HEK293 (cell line): Measurements from ENCODE around the gene AFG3L2.

Experiments
- CTCF ChIA-PET: fragments of 350-600 bp; formaldehyde crosslinking; extraction: SDS; loops from one replicate; lab custom pipeline; 2021; ENCODE audit warnings: antibody characterized with exemption; lab: Yijun Ruan, JAX
- POLR2A ChIA-PET: fragments of 300-600 bp; formaldehyde crosslinking; extraction: SDS; loops from one replicate; lab custom pipeline; 2020; ENCODE audit warnings: antibody characterized with exemption, inconsistent platforms; lab: Yijun Ruan, JAX
- H3K27ac ChIP-seq: fragments of 200-500 bp; sonication (Bioruptor generic); 2 replicates; pipeline ENCODE4 v1.5.1; 2014; ENCODE audit warnings: low read depth, low read length, control low read depth, inconsistent platforms; ENCODE audit errors: extremely low read depth
- H3K36me3 ChIP-seq, 2 experiments: fragments of 200-500 bp in 1 of 2; sonication (Bioruptor generic) in 1 of 2; 1 replicate in 1 of 2; 2 replicates in 1 of 2; pipeline ENCODE4 v1.5.1; 2014 to 2017; ENCODE audit warnings: inconsistent platforms in 2 of 2, low read length in 2 of 2; ENCODE audit not compliant: control insufficient read depth in 2 of 2, insufficient read depth in 1 of 2
- H3K4me1 ChIP-seq: fragments of 200-500 bp; sonication (Bioruptor generic); 2 replicates; pipeline ENCODE4 v1.5.1; 2014; ENCODE audit warnings: mild to moderate bottlenecking, low read length, inconsistent platforms; ENCODE audit not compliant: control insufficient read depth, insufficient read depth
- H3K4me3 ChIP-seq: 2 replicates; pipeline ENCODE4 v1.5.1; 2011; ENCODE audit warnings: low read depth, mild to moderate bottlenecking, control low read depth, low read length, moderate library complexity
- H3K9me3 ChIP-seq: fragments of 200-500 bp; sonication (Bioruptor generic); 2 replicates; pipeline ENCODE4 v1.5.1; 2014; ENCODE audit warnings: low read depth, low read length, inconsistent platforms; ENCODE audit not compliant: control insufficient read depth, insufficient read depth
- HIC1 ChIP-seq: fragments of 450-650 bp; formaldehyde crosslinking; IDR thresholded peaks from 2 replicates; pipeline ENCODE4 v1.5.1; 2016; ENCODE audit warnings: missing biosample characterization, missing genetic modification characterization
- RBAK ChIP-seq: fragments of 450-650 bp; formaldehyde crosslinking; IDR thresholded peaks from 2 replicates; pipeline ENCODE4 v1.5.1; 2016; ENCODE audit warnings: missing biosample characterization, missing genetic modification characterization
- SP3 ChIP-seq: fragments of 450-650 bp; formaldehyde crosslinking; IDR thresholded peaks from 2 replicates; pipeline ENCODE4 v1.5.1; 2016; ENCODE audit warnings: missing biosample characterization, missing genetic modification characterization
- TSHZ1 ChIP-seq: fragments of 450-650 bp; formaldehyde crosslinking; IDR thresholded peaks from 2 replicates; pipeline ENCODE4 v1.5.1; 2016; ENCODE audit warnings: missing biosample characterization, missing genetic modification characterization, borderline replicate concordance
- YY1 ChIP-seq: fragments of 450-650 bp; formaldehyde crosslinking; IDR thresholded peaks from 2 replicates; pipeline ENCODE4 v1.5.1; 2018; ENCODE audit warnings: missing biosample characterization, missing genetic modification characterization
- YY2 ChIP-seq: fragments of 450-650 bp; formaldehyde crosslinking; IDR thresholded peaks from 2 replicates; pipeline ENCODE4 v1.5.1; 2016; ENCODE audit warnings: missing biosample characterization, missing genetic modification characterization
- ZFHX2 ChIP-seq: fragments of 450-650 bp; formaldehyde crosslinking; conservative IDR thresholded peaks from 2 replicates; pipeline ENCODE4 v1.5.1; 2016; ENCODE audit warnings: missing biosample characterization, missing genetic modification characterization
- ZNF239 ChIP-seq: fragments of 450-650 bp; formaldehyde crosslinking; IDR thresholded peaks from 2 replicates; pipeline ENCODE4 v1.5.1; 2016; ENCODE audit warnings: missing biosample characterization, missing genetic modification characterization
- ZNF391 ChIP-seq: fragments of 450-650 bp; formaldehyde crosslinking; IDR thresholded peaks from 2 replicates; pipeline ENCODE4 v1.5.1; 2016; ENCODE audit warnings: low read depth, missing biosample characterization, missing genetic modification characterization, borderline replicate concordance
- ZNF394 ChIP-seq: fragments of 450-650 bp; formaldehyde crosslinking; IDR thresholded peaks from 2 replicates; pipeline ENCODE4 v1.5.1; 2016; ENCODE audit warnings: missing biosample characterization, missing genetic modification characterization, mild to moderate bottlenecking, moderate library complexity, borderline replicate concordance
- ZNF521 ChIP-seq: fragments of 450-650 bp; formaldehyde crosslinking; IDR thresholded peaks from 2 replicates; pipeline ENCODE4 v1.5.1; 2017; ENCODE audit warnings: missing biosample characterization, mild to moderate bottlenecking, missing genetic modification characterization
- ZNF621 ChIP-seq: fragments of 450-650 bp; formaldehyde crosslinking; IDR thresholded peaks from 2 replicates; pipeline ENCODE4 v1.5.1; 2017; ENCODE audit warnings: missing biosample characterization, missing genetic modification characterization
- ZNF629 ChIP-seq: fragments of 450-650 bp; formaldehyde crosslinking; IDR thresholded peaks from 2 replicates; pipeline ENCODE4 v1.5.1; 2017; ENCODE audit warnings: missing biosample characterization, missing genetic modification characterization
- ZNF639 ChIP-seq: fragments of 450-650 bp; formaldehyde crosslinking; IDR thresholded peaks from 2 replicates; pipeline ENCODE4 v1.5.1; 2016; ENCODE audit warnings: missing biosample characterization, missing genetic modification characterization
- ZNF670 ChIP-seq: fragments of 450-650 bp; formaldehyde crosslinking; IDR thresholded peaks from 2 replicates; pipeline ENCODE4 v1.5.1; 2016; ENCODE audit warnings: missing biosample characterization, missing genetic modification characterization, low read depth
- ZNF677 ChIP-seq: fragments of 450-650 bp; IDR thresholded peaks from 2 replicates; pipeline ENCODE4 v1.5.0; 2018; ENCODE audit warnings: missing biosample characterization, mild to moderate bottlenecking, missing genetic modification characterization, moderate library complexity
- TF ChIP-seq, protein P1 (sequence below): fragments of 450-650 bp; formaldehyde crosslinking; IDR thresholded peaks from 2 replicates; pipeline ENCODE4 v1.5.1; 2016; ENCODE audit warnings: missing biosample characterization, missing genetic modification characterization
- TF ChIP-seq, protein P2 (sequence below): fragments of 450-650 bp; formaldehyde crosslinking; optimal IDR thresholded peaks from 2 replicates; pipeline ENCODE3; 2016; ENCODE audit warnings: missing biosample characterization, mild to moderate bottlenecking, missing genetic modification characterization
- TF ChIP-seq, protein P3 (sequence below): fragments of 450-650 bp; formaldehyde crosslinking; IDR thresholded peaks from 2 replicates; pipeline ENCODE4 v1.5.1; 2017; ENCODE audit warnings: missing biosample characterization, missing genetic modification characterization

The AFG3L2 gene

DNA sequence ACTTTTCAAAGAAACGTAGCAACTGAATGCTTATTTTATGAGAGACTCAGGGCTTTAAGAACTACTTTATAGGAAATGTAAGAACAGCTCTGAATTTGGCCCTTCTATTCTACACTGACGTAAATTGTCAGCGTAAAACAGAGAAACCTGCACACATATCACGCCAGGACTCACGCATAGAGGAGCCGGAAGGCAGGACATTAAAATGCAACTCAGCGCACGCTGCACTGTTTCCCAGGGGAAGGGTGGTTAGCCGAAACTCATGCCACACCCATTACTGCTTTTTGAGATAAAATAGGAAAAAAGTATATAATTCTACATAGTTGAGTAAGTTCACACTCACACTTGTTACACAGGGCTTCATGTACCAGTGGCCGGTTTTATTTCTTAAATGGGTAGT, 61.5 kb downstream of the AFG3L2 start (continued):
- TF ChIP-seq, protein P1, sequence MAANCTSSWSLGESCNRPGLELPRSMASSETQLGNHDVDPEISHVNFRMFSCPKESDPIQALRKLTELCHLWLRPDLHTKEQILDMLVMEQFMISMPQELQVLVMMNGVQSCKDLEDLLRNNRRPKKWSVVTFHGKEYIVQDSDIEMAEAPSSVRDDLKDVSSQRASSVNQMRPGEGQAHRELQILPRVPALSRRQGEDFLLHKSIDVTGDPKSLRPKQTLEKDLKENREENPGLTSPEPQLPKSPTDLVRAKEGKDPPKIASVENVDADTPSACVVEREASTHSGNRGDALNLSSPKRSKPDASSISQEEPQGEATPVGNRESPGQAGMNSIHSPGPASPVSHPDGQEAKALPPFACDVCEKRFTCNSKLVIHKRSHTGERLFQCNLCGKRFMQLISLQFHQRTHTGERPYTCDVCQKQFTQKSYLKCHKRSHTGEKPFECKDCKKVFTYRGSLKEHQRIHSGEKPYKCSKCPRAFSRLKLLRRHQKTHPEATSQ, result no peak
- no peak for TF ChIP-seq YY1
- TF ChIP-seq, protein P2, sequence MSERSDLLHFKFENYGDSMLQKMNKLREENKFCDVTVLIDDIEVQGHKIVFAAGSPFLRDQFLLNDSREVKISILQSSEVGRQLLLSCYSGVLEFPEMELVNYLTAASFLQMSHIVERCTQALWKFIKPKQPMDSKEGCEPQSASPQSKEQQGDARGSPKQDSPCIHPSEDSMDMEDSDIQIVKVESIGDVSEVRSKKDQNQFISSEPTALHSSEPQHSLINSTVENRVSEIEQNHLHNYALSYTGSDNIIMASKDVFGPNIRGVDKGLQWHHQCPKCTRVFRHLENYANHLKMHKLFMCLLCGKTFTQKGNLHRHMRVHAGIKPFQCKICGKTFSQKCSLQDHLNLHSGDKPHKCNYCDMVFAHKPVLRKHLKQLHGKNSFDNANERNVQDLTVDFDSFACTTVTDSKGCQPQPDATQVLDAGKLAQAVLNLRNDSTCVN (tag by site-specific recombination), result no peak
- TF ChIP-seq SP3 (tag by site-specific recombination), result no peak
- TF ChIP-seq ZNF239, result no peak
- TF ChIP-seq ZNF629 (tag by site-specific recombination), result no peak
- no peak for TF ChIP-seq ZNF677 (tag by site-specific recombination)
- no peak for TF ChIP-seq ZFHX2 (tag by site-specific recombination)
- no peak for TF ChIP-seq TSHZ1 (tag by site-specific recombination)
- no peak for TF ChIP-seq ZNF621 (tag by site-specific recombination)

- CTCF ChIA-PET, result interaction anchor here (1.1 to 12.6 kb wide), 2 partner anchors 13 to 43 kb away, joined by 4 to 101 read pairs; no protein-coding TSS in a partner anchor
- Histone ChIP-seq H3K27ac (no peak overlapping the region), H3K36me3 (peaks cover 41 to 81% of the 10 kb centered on the region in 2 experiments), H3K4me3 (no peak overlapping the region), H3K4me1 (no peaks in the 10 kb centered on the region), H3K9me3 (no peaks in the 10 kb centered on the region)
- POLR2A ChIA-PET, result interaction anchor here (1.0 to 1.2 kb wide), 2 partner anchors 10 to 63 kb away, joined by 3 to 4 read pairs; partner anchors contain the start of gene AFG3L2
- no peak for TF ChIP-seq ZNF670 (tag by site-specific recombination)
- TF ChIP-seq ZNF639 (tag by site-specific recombination), result no peak
Measured at GRCh38 chr18:12314591-12315305, 62.3 kb downstream of the AFG3L2 start.

DNA sequence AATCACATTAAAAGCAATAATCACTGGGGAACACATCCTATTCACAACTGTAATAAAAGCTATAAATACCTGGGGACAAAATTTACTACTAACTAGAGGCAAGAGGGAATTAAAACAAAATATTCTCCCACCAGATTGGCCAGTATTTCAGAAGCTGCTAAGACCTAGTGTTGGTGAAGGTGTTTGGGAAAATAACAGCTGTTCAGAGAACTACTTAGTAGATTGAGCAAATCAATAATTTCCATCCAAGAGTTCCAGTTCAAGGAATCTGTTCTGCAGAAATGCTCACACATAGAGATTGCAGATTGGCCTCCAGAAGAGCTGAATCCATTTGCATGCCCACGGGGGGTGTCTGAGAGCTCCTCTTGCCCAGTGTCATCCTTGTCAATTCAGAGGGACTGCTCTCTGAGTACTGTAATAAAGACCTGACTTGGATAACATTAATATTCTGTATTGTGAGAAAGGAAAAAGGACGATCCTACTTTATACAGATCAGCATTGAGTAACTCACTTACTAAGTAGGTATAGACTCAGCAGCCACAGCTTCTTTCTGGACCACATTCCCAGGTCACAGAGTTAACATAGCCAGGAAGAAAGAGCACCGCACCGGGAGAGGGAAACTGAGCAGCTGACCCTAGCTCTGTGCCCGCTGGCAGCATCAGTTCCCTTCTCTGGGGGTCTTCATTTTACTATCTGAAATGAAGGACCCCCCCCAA, 63.3 kb downstream of the AFG3L2 start:
- POLR2A ChIA-PET, result interaction anchor here (0.6 to 1.5 kb wide), 3 partner anchors 11 to 64 kb away, joined by 3 to 5 read pairs (median 4); partner anchors contain the start of gene AFG3L2
- Histone ChIP-seq H3K4me1 (no peaks in the 10 kb centered on the region), H3K36me3 (peaks cover 40 to 81% of the 10 kb centered on the region in 2 experiments), H3K27ac (no peak overlapping the region), H3K9me3 (no peaks in the 10 kb centered on the region), H3K4me3 (no peak overlapping the region)
- CTCF ChIA-PET, result interaction anchor here (0.6 to 12.6 kb wide), 3 partner anchors 14 to 347 kb away, joined by 3 to 101 read pairs (median 3); no protein-coding TSS in a partner anchor
- TF ChIP-seq ZNF391 (tag by site-specific recombination), result no peak
- no peak for TF ChIP-seq HIC1 (tag by site-specific recombination)
- TF ChIP-seq, protein P3, sequence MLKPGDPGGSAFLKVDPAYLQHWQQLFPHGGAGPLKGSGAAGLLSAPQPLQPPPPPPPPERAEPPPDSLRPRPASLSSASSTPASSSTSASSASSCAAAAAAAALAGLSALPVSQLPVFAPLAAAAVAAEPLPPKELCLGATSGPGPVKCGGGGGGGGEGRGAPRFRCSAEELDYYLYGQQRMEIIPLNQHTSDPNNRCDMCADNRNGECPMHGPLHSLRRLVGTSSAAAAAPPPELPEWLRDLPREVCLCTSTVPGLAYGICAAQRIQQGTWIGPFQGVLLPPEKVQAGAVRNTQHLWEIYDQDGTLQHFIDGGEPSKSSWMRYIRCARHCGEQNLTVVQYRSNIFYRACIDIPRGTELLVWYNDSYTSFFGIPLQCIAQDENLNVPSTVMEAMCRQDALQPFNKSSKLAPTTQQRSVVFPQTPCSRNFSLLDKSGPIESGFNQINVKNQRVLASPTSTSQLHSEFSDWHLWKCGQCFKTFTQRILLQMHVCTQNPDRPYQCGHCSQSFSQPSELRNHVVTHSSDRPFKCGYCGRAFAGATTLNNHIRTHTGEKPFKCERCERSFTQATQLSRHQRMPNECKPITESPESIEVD (tag by site-specific recombination), result no peak
- TF ChIP-seq RBAK (tag by site-specific recombination), result no peak
- no peak for TF ChIP-seq YY2 (tag by site-specific recombination)
- no peak for TF ChIP-seq ZNF394 (tag by site-specific recombination)
- TF ChIP-seq ZNF521, result no peak
